Medulla oblongata (tissue), 1 donor: ENCODE results near the gene CFAP119.

Experiments used
- DNase-seq: peaks from one replicate; pipeline ENCODE4 v3.0.0-alpha.2; 2015; ENCODE audit errors: extremely low spot score

Gene CFAP119

DNA sequence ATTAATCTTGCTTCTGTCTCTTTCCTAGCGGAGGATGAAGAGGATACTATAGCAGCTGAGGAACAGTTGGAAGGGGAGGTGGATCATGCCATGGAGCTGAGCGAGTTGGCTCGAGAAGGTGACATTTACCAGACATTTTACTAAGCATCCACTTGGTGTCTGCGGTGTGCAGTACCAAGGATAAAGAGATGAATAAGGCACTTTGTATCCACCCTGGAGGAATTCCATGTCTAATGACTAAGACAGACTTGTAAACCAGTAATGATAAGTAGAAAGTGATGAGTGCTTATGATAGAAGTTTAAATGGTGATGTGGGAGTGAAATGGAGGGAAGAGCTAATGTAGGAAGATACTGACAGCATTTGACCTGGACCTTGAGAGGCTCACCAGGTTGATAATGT is 50.9 kb downstream of the CFAP119 start:
- no peak for DNase-seq
